GM12864 (cell line): ENCODE measurements around the gene AMACR.
"Not testable (repeated sequence)": the region's sequence is repeated elsewhere in the genome, so short reads cannot be mapped to it uniquely, and the experiment has no call there.

Source experiments
- DNase-seq: peaks from one replicate; pipeline ENCODE4 v3.0.0-alpha.2; 2011; ENCODE audit warnings: low read depth
- H3K4me3 ChIP-seq: 2 replicates; pipeline ENCODE4 v1.5.1; 2011; ENCODE audit warnings: mild to moderate bottlenecking, low read depth, low read length, control low read depth
- CTCF ChIP-seq: IDR thresholded peaks from 2 replicates; pipeline ENCODE4 v1.5.1; 2011; ENCODE audit warnings: low read depth, mild to moderate bottlenecking, moderate library complexity, low read length, control low read depth, inconsistent platforms; ENCODE audit errors: missing control alignments

Gene AMACR

GRCh38 chr5:33957577-33958150 lies 50.2 kb downstream of the AMACR start:
- DNase-seq, result no peak
- TF ChIP-seq CTCF, result no peak
- no peak overlapping the region for H3K4me3 ChIP-seq

GRCh38 chr5:33952175-33952574 lies 55.7 kb downstream of the AMACR start:
- H3K4me3 ChIP-seq, DNase-seq: not testable (repeated sequence)

- DNase-seq, result no peak
- no peak overlapping the region for H3K4me3 ChIP-seq
- no peak for TF ChIP-seq CTCF
These were observed 63.2 kb downstream of the AMACR start for GRCh38 chr5:33944543-33945132.

- H3K4me3 ChIP-seq, result no peak overlapping the region
- no peak for DNase-seq
- TF ChIP-seq CTCF, result no peak
These were observed 66.8 kb downstream of the AMACR start for GRCh38 chr5:33941090-33941489.

- H3K4me3 ChIP-seq, result no peak overlapping the region
- DNase-seq, result no peak
- no peak for TF ChIP-seq CTCF
These were observed 68.1 kb downstream of the AMACR start for GRCh38 chr5:33939556-33940262.

GRCh38 chr5:33938881-33939280 lies 69.0 kb downstream of the AMACR start:
- TF ChIP-seq CTCF, result no peak
- no peak for DNase-seq
- H3K4me3 ChIP-seq, result no peak overlapping the region

DNA sequence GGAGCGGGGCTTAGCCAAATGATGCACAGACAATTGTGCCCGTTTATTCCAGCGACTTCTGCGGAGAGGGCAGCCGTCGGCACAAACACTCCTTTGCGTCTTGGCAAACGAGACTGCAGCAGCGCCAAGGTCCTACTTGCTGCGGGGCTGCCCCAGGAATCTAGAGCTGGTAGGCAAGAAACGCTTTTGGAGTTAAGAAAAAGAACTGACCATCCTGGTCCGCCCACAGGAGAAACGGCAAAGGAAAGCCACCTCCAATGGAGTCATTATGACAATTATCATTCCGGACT lies 69.4 kb downstream of the AMACR start:
- no peak for DNase-seq
- H3K4me3 ChIP-seq, result no peak overlapping the region
- no peak for TF ChIP-seq CTCF
